Measurements from ENCODE around the gene CDC42BPB.

The CDC42BPB gene

GRCh38 chr14:103008126-103008525, 49.2 kb downstream of the CDC42BPB start:
- no peak for TF ChIP-seq CTCF (IDR thresholded peaks at IDR 0.05; ENCODE audit: insufficient read depth, low read length, poor library complexity, severe bottlenecking)
- TF ChIP-seq EZH2phosphoT487 (conservative IDR thresholded peaks at IDR 0.05; ENCODE audit: low read length), result no peak
- H2AFZ ChIP-seq (ENCODE audit: low read depth, low read length, severe bottlenecking), result no peak overlapping the region
- no peaks in the 10 kb centered on the region for H3K9me2 ChIP-seq (replicated peaks; ENCODE audit: insufficient read depth, low read length)
- H3K4me2 ChIP-seq (ENCODE audit: low read depth, low read length, poor library complexity, severe bottlenecking), result no peak overlapping the region
- H3K79me2 ChIP-seq (ENCODE audit: insufficient read depth, low read length), result no peaks in the 10 kb centered on the region
- H4K20me1 ChIP-seq (ENCODE audit: low read depth, low read length), result no peaks in the 10 kb centered on the region
- no peak overlapping the region for H3K9ac ChIP-seq (ENCODE audit: low read length)
- no peaks in the 10 kb centered on the region for H3F3A ChIP-seq (ENCODE audit: insufficient read depth)
- no peak overlapping the region for H3K4me3 ChIP-seq (ENCODE audit: insufficient read depth, low read length, poor library complexity, severe bottlenecking)
- no peaks in the 10 kb centered on the region for H3K9me3 ChIP-seq (ENCODE audit: insufficient read depth, low read length)
- no peaks in the 10 kb centered on the region for H3K27me3 ChIP-seq (ENCODE audit: low read length)
- H3K27ac ChIP-seq (ENCODE audit: low read depth, low read length), result no peak overlapping the region
- H3K36me3 ChIP-seq (ENCODE audit: low read length), result no peaks in the 10 kb centered on the region

- no peaks in the 10 kb centered on the region for H3K9me2 ChIP-seq (replicated peaks; ENCODE audit: insufficient read depth, low read length)
- H3K27ac ChIP-seq (ENCODE audit: low read depth, low read length), result no peak overlapping the region
- H2AFZ ChIP-seq (ENCODE audit: low read depth, low read length, severe bottlenecking), result no peak overlapping the region
- H3K4me3 ChIP-seq (ENCODE audit: insufficient read depth, low read length, poor library complexity, severe bottlenecking), result no peak overlapping the region
- no peaks in the 10 kb centered on the region for H3K27me3 ChIP-seq (ENCODE audit: low read length)
- H4K20me1 ChIP-seq (ENCODE audit: low read depth, low read length), result no peaks in the 10 kb centered on the region
- H3K79me2 ChIP-seq (ENCODE audit: insufficient read depth, low read length), result no peaks in the 10 kb centered on the region
- H3F3A ChIP-seq (ENCODE audit: insufficient read depth), result no peaks in the 10 kb centered on the region
- H3K36me3 ChIP-seq (ENCODE audit: low read length), result no peaks in the 10 kb centered on the region
- no peaks in the 10 kb centered on the region for H3K9me3 ChIP-seq (ENCODE audit: insufficient read depth, low read length)
- no peak overlapping the region for H3K4me2 ChIP-seq (ENCODE audit: low read depth, low read length, poor library complexity, severe bottlenecking)
- no peak for TF ChIP-seq EZH2phosphoT487 (conservative IDR thresholded peaks at IDR 0.05; ENCODE audit: low read length)
- TF ChIP-seq CTCF (IDR thresholded peaks at IDR 0.05; ENCODE audit: insufficient read depth, low read length, poor library complexity, severe bottlenecking), result no peak
- no peak overlapping the region for H3K9ac ChIP-seq (ENCODE audit: low read length)
These were observed 49.8 kb downstream of the CDC42BPB start for GRCh38 chr14:103007555-103007954.

GRCh38 chr14:103006991-103007520, 50.3 kb downstream of the CDC42BPB start:
- Histone ChIP-seq H4K20me1 (ENCODE audit: low read depth, low read length) (no peaks in the 10 kb centered on the region), H3K79me2 (ENCODE audit: insufficient read depth, low read length) (no peaks in the 10 kb centered on the region), H3K9me2 (replicated peaks; ENCODE audit: insufficient read depth, low read length) (no peaks in the 10 kb centered on the region), H3K36me3 (ENCODE audit: low read length) (no peaks in the 10 kb centered on the region), H3K9me3 (ENCODE audit: insufficient read depth, low read length) (no peaks in the 10 kb centered on the region), H3K4me2 (ENCODE audit: low read depth, low read length, poor library complexity, severe bottlenecking) (no peak overlapping the region), H3K9ac (ENCODE audit: low read length) (no peak overlapping the region), H2AFZ (ENCODE audit: low read depth, low read length, severe bottlenecking) (no peak overlapping the region), H3K4me3 (ENCODE audit: insufficient read depth, low read length, poor library complexity, severe bottlenecking) (no peak overlapping the region), H3F3A (ENCODE audit: insufficient read depth) (no peaks in the 10 kb centered on the region), H3K27ac (ENCODE audit: low read depth, low read length) (no peak overlapping the region), H3K27me3 (ENCODE audit: low read length) (no peaks in the 10 kb centered on the region)
- no peak for TF ChIP-seq EZH2phosphoT487 (conservative IDR thresholded peaks at IDR 0.05; ENCODE audit: low read length)
- TF ChIP-seq CTCF (IDR thresholded peaks at IDR 0.05; ENCODE audit: insufficient read depth, low read length, poor library complexity, severe bottlenecking), result no peak

Measured in SU-DHL-6 (cell line).